ENCODE data around the gene CCDC110.
A peak's percentile ranks its signal among the peaks of the same experiment; 100 is the strongest.

The CCDC110 gene

DNA sequence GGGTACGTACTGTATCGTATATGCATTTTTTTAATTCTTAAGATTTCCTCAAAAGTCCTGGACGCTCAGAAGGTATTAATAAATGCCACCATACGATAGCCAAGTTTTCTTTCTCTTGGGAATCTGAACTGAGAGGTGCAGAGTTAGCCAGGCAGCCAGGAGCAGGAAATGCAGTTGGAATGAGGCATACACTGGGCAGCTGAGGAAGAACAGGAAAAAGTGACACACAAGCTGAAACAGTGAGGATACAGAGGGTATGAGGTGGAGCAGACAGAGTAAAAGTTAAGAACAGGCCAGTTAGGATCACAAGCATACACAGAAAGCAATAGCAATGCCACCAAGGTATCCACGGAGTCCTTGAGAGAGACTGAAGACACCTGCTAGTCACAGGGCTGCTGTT lies 59.1 kb downstream of the CCDC110 start:
- DNase-seq = no peak

DNA sequence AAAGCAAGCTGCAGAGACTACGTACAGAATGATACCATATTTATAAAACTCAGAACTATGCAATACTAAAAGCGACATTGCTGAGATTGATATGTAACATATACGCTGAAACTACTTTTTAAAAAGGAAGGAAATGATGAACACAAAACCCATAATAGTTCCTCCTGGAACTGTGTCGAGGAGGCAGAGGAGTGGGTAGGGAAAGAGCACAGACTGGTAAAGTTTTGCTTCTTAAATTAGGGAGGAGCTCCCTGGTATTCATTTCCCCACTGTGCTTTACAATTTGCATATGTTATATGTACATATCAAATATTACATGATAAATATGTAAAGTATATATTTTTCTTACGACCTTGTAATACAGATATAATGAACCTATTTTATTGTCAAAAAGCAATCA lies 59.7 kb downstream of the CCDC110 start:
- no peak for DNase-seq

DNA sequence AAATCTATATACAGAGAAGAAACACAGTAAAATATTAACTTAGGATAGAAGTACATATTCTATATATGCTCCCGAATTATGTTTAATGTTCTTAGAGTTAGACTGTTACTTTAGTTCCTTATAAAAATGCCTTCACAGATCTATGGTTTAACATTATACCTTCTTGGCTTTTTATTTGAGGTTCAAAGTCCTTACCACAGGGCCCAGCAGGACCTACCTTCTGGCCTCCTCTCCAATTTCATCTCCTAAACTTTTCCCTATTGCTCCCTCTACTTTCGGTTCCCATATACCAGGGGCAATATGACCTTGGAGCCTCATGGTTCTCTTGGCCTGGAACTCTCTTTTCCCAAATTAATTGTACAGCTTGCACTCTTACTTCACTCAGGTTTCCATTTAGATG lies 63.1 kb downstream of the CCDC110 start:
- DNase-seq = no peak

- no peak for DNase-seq
Observed at GRCh38 chr4:185405296-185405999, 66.1 kb downstream of the CCDC110 start.

GRCh38 chr4:185404031-185404430 lies 67.5 kb downstream of the CCDC110 start:
- no peak for DNase-seq

DNA sequence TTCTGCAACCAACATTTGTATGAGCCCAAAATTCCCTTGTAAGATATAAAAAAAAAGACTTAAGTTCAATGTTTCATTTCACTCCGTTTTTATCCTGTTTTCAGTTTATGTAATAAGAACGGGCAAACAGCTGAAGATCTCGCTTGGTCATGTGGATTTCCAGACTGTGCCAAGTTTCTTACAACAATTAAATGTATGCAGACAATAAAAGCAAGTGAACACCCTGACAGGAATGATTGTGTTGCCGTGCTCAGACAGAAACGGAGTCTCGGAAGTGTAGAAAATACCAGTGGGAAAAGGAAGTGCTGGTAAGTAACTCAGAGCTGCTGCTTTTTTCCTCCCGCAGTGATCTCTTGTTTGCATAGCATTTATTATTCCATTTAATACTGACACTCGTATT lies 72.1 kb downstream of the CCDC110 start:
- DNase-seq = no peak

- DNase-seq = no peak
Observed at GRCh38 chr4:185398618-185399017, 72.9 kb downstream of the CCDC110 start.

DNA sequence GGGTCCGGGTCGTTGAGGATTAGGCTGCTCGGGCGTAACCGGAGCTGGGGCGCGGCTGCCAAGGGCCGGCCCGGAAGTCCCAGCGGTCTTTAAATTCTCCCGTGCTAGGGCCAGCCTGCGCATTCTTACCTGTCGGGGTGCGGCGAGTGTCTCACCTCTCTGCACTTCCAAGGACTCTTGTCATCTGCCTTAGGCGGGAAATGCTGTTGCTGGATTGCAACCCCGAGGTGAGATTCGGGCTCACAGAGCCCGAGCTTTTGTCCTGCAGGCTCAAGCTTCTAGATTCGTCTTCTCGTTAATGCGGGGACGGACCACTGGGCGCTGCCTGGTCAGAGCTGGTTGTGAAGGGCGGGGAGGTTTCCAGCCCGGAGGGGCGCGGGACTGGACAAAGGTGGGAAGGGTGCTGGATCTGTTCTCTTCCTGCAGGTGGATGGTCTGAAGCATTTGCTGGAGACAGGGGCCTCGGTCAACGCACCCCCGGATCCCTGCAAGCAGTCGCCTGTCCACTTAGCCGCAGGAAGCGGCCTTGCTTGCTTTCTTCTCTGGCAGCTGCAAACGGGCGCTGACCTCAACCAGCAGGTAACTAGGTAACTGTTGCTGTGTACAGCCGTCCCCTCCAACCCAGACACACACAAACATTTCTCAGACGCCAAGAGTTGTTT lies 74.7 kb downstream of the CCDC110 start, which contains the start of gene ANKRD37:
Gene ANKRD37 (plus strand): TSS at position 118 of the 662 bp plus-strand sequence. CDS start 83 bp downstream, at position 201.
- DNase-seq = no peak

DNA sequence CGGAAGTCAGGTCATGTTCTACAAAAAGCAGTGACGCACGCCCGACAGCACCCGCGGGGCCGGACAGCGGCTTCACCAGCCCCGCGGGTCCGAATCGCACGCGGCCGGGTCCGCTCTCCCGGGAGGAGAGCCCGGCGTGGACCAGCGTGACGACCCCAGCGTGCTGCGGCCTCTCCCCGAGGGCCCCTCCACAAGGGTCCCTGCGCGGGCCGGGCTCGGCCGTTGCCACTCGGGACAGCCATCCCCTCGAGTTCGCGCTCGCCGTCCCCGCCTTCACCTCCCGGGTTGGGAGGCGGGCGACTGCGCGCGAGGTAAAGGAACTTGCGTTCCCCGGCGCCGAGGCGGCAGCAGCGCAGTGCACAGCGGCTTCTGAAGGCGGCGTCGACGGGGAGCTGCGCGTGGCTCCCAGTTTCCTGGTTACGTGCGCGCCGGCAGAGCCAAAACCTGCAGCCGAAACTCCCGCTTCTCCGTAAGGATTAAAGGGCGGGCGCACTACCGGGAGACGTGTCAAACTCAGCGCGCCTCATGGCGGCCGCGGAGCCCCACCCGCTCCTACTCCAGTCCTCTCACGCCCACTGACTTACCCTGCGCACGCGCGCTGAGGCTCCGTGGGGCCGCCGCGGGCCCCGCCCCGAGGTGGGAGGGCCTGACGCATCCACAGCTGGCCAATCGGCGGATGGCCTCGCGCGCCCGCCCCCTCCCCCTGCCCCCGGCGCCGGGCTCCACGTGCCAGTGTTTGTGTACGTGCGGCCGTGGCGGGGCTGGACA lies 75.4 kb downstream of the CCDC110 start:
- DNase-seq = peak; percentile 96

GRCh38 chr4:185395238-185395955 lies 76.1 kb downstream of the CCDC110 start, which contains the start of gene LRP2BP:
Gene LRP2BP (minus strand): TSS chr4:185395924. CDS start chr4:185378186, 17,738 bp downstream.
- no peak for DNase-seq

All from activated gamma-delta T cell (primary cell).